ENCODE measurements around the gene LCA5.
"Not testable (repeated sequence)": the region's sequence is repeated elsewhere in the genome, so short reads cannot be mapped to it uniquely, and the experiment has no call there.

Gene LCA5

GRCh38 chr6:79443876-79444275 is 93.4 kb downstream of the LCA5 start:
- H3K4me1 ChIP-seq (ENCODE audit: control insufficient read depth in 1 of 2, insufficient read depth in 2 of 2, low read length in 2 of 2); H3K9me3 ChIP-seq (ENCODE audit: control insufficient read depth in 1 of 2, low read length in 2 of 2); H3K9ac ChIP-seq (ENCODE audit: low read depth in 1 of 2, low read length in 2 of 2); H3K36me3 ChIP-seq (ENCODE audit: control insufficient read depth in 1 of 2, insufficient read depth in 2 of 2, low read length in 2 of 2); H3K4me3 ChIP-seq (ENCODE audit: low read depth in 1 of 2, low read length in 2 of 2); H3K27me3 ChIP-seq (ENCODE audit: control insufficient read depth in 1 of 2, insufficient read depth in 2 of 2, low read length in 2 of 2); H3K27ac ChIP-seq (ENCODE audit: low read depth, low read length): not testable (repeated sequence)

GRCh38 chr6:79441192-79441591 is 96.0 kb downstream of the LCA5 start:
- Histone ChIP-seq H3K27ac (ENCODE audit: low read depth, low read length) (no peak overlapping the region), H3K27me3 (ENCODE audit: control insufficient read depth in 1 of 2, insufficient read depth in 2 of 2, low read length in 2 of 2) (no peaks in the 10 kb centered on the region), H3K9me3 (ENCODE audit: control insufficient read depth in 1 of 2, low read length in 2 of 2) (no peaks in the 10 kb centered on the region), H3K36me3 (ENCODE audit: control insufficient read depth in 1 of 2, insufficient read depth in 2 of 2, low read length in 2 of 2) (no peaks in the 10 kb centered on the region), H3K4me1 (ENCODE audit: control insufficient read depth in 1 of 2, insufficient read depth in 2 of 2, low read length in 2 of 2) (no peaks in the 10 kb centered on the region), H3K9ac (ENCODE audit: low read depth in 1 of 2, low read length in 2 of 2) (no peak overlapping the region), H3K4me3 (ENCODE audit: low read depth in 1 of 2, low read length in 2 of 2) (no peak overlapping the region)

- Histone ChIP-seq H3K27ac (ENCODE audit: low read depth, low read length) (no peak overlapping the region), H3K4me3 (ENCODE audit: low read depth in 1 of 2, low read length in 2 of 2) (no peak overlapping the region)
Measured at GRCh38 chr6:79440598-79440997, 96.6 kb downstream of the LCA5 start.

GRCh38 chr6:79438030-79438429 is 99.2 kb downstream of the LCA5 start:
- H3K27ac ChIP-seq (ENCODE audit: low read depth, low read length): no peak overlapping the region
- no peak overlapping the region for H3K4me3 ChIP-seq (ENCODE audit: low read depth in 1 of 2, low read length in 2 of 2)
- H3K9me3 ChIP-seq (ENCODE audit: control insufficient read depth in 1 of 2, low read length in 2 of 2): no peaks in the 10 kb centered on the region
- no peaks in the 10 kb centered on the region for H3K27me3 ChIP-seq (ENCODE audit: control insufficient read depth in 1 of 2, insufficient read depth in 2 of 2, low read length in 2 of 2)
- H3K36me3 ChIP-seq (ENCODE audit: control insufficient read depth in 1 of 2, insufficient read depth in 2 of 2, low read length in 2 of 2): no peaks in the 10 kb centered on the region
- no peaks in the 10 kb centered on the region for H3K4me1 ChIP-seq (ENCODE audit: control insufficient read depth in 1 of 2, insufficient read depth in 2 of 2, low read length in 2 of 2)
- no peak overlapping the region for H3K9ac ChIP-seq (ENCODE audit: low read depth in 1 of 2, low read length in 2 of 2)

More at GRCh38 chr6:79440598-79440997, 96.6 kb downstream of the LCA5 start:
- Histone ChIP-seq H3K9ac (ENCODE audit: low read depth in 1 of 2, low read length in 2 of 2) (no peak overlapping the region), H3K27me3 (ENCODE audit: control insufficient read depth in 1 of 2, insufficient read depth in 2 of 2, low read length in 2 of 2) (no peaks in the 10 kb centered on the region), H3K9me3 (ENCODE audit: control insufficient read depth in 1 of 2, low read length in 2 of 2) (no peaks in the 10 kb centered on the region), H3K4me1 (ENCODE audit: control insufficient read depth in 1 of 2, insufficient read depth in 2 of 2, low read length in 2 of 2) (no peaks in the 10 kb centered on the region), H3K36me3 (ENCODE audit: control insufficient read depth in 1 of 2, insufficient read depth in 2 of 2, low read length in 2 of 2) (no peaks in the 10 kb centered on the region)

- no peaks in the 10 kb centered on the region for H3K9me3 ChIP-seq (ENCODE audit: control insufficient read depth in 1 of 2, low read length in 2 of 2)
- H3K4me3 ChIP-seq (ENCODE audit: low read depth in 1 of 2, low read length in 2 of 2): no peak overlapping the region
- no peaks in the 10 kb centered on the region for H3K4me1 ChIP-seq (ENCODE audit: control insufficient read depth in 1 of 2, insufficient read depth in 2 of 2, low read length in 2 of 2)
- no peak overlapping the region for H3K9ac ChIP-seq (ENCODE audit: low read depth in 1 of 2, low read length in 2 of 2)
- H3K27ac ChIP-seq (ENCODE audit: low read depth, low read length): no peak overlapping the region
- H3K36me3 ChIP-seq (ENCODE audit: control insufficient read depth in 1 of 2, insufficient read depth in 2 of 2, low read length in 2 of 2): no peaks in the 10 kb centered on the region
- no peaks in the 10 kb centered on the region for H3K27me3 ChIP-seq (ENCODE audit: control insufficient read depth in 1 of 2, insufficient read depth in 2 of 2, low read length in 2 of 2)
Measured at GRCh38 chr6:79436241-79436640, 101.0 kb downstream of the LCA5 start.

- Histone ChIP-seq H3K4me1 (ENCODE audit: control insufficient read depth in 1 of 2, insufficient read depth in 2 of 2, low read length in 2 of 2) (no peaks in the 10 kb centered on the region), H3K4me3 (ENCODE audit: low read depth in 1 of 2, low read length in 2 of 2) (no peak overlapping the region), H3K27ac (ENCODE audit: low read depth, low read length) (no peak overlapping the region), H3K36me3 (ENCODE audit: control insufficient read depth in 1 of 2, insufficient read depth in 2 of 2, low read length in 2 of 2) (no peaks in the 10 kb centered on the region), H3K27me3 (ENCODE audit: control insufficient read depth in 1 of 2, insufficient read depth in 2 of 2, low read length in 2 of 2) (no peaks in the 10 kb centered on the region), H3K9ac (ENCODE audit: low read depth in 1 of 2, low read length in 2 of 2) (no peak overlapping the region), H3K9me3 (ENCODE audit: control insufficient read depth in 1 of 2, low read length in 2 of 2) (no peaks in the 10 kb centered on the region)
Measured at GRCh38 chr6:79435746-79436145, 101.5 kb downstream of the LCA5 start.
